Measurements from ENCODE around the gene ZNF107.

DNA sequence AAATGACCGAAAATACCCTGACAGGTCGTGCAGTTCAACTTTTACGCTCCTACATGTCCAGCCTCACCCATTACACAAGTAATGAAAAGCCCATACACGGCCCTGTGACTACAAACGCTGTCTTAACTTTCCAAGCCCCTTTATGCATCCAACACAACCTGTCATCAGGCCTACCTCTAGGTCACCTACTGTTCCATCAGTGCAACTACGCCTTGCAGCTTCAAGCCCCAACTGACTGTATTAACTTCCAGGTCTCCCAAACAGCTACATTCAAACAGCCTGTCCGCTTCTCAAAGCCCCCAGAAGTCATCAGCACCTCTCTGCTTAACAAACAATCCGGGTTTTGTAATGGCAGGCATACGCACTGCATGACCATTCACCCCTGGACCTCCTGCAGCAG, 19.2 kb downstream of the ZNF107 start:
- TF ChIP-seq, protein P1, sequence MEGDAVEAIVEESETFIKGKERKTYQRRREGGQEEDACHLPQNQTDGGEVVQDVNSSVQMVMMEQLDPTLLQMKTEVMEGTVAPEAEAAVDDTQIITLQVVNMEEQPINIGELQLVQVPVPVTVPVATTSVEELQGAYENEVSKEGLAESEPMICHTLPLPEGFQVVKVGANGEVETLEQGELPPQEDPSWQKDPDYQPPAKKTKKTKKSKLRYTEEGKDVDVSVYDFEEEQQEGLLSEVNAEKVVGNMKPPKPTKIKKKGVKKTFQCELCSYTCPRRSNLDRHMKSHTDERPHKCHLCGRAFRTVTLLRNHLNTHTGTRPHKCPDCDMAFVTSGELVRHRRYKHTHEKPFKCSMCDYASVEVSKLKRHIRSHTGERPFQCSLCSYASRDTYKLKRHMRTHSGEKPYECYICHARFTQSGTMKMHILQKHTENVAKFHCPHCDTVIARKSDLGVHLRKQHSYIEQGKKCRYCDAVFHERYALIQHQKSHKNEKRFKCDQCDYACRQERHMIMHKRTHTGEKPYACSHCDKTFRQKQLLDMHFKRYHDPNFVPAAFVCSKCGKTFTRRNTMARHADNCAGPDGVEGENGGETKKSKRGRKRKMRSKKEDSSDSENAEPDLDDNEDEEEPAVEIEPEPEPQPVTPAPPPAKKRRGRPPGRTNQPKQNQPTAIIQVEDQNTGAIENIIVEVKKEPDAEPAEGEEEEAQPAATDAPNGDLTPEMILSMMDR (conservative IDR thresholded peaks at IDR 0.05; ENCODE audit: low read depth, low read length), result no peak
- no peak for TF ChIP-seq POLR2A (IDR thresholded peaks at IDR 0.05; ENCODE audit: low read depth, low read length)
- no peak for TF ChIP-seq MAFK (IDR thresholded peaks at IDR 0.05; ENCODE audit: low read depth, low read length)
- no peak for TF ChIP-seq RCOR1 (IDR thresholded peaks at IDR 0.05; ENCODE audit: insufficient replicate concordance, low read length)
